Type B pancreatic cell (in vitro differentiated cells): ENCODE measurements around the gene CDK5. TPM values are rescaled to one million over a fixed set of nuclear protein-coding genes. Genes with fewer than 3 reads are reported as not detected.

Experiments
- DNase-seq: peaks from one replicate; pipeline ENCODE4 v3.0.0; 2021; ENCODE audit warnings: mixed read lengths; ENCODE audit not compliant: unreplicated experiment; ENCODE audit errors: extremely low spot score
- H3K27ac Mint-ChIP-seq: 2 replicates; pipeline ENCODE4 v1.8.0; 2021; ENCODE audit warnings: mild to moderate bottlenecking, mixed read lengths
- H3K27me3 Mint-ChIP-seq: 2 replicates; pipeline ENCODE4 v1.8.0; 2021; ENCODE audit warnings: mixed read lengths
- H3K36me3 Mint-ChIP-seq: 2 replicates; pipeline ENCODE4 v1.8.0; 2021; ENCODE audit warnings: mixed read lengths
- H3K4me1 Mint-ChIP-seq: one replicate; pipeline ENCODE4 v1.8.0; 2021; ENCODE audit warnings: mixed read lengths; ENCODE audit not compliant: unreplicated experiment
- H3K4me3 Mint-ChIP-seq: 2 replicates; pipeline ENCODE4 v1.8.0; 2021; ENCODE audit warnings: mild to moderate bottlenecking, mixed read lengths
- H3K9me3 Mint-ChIP-seq: 2 replicates; pipeline ENCODE4 v1.8.0; 2021; ENCODE audit warnings: mixed read lengths
- CTCF ChIP-seq: fragments of 200-600 bp; sonication (generic); conservative IDR thresholded peaks from 2 replicates; pipeline ENCODE4 v1.5.0; 2021; ENCODE audit warnings: antibody characterized with exemption, mild to moderate bottlenecking
- total RNA-seq: library from RNA; stranded (reverse); gene quantifications from 2 replicates; pipeline ENCODE4 v1.2.1, GENCODE V29; 2021; ENCODE audit warnings: low replicate concordance

Gene CDK5
- total RNA-seq, 1 donor from 2014 or later, result 20.5 TPM

- Mint-ChIP-seq H3K4me1 (peaks cover 33% of the 10 kb centered on the region), H3K4me3 (peak within 1 kb of the TSS; percentile 91), H3K9me3 (no peaks in the 10 kb centered on the region), H3K27ac (peak within 1 kb of the TSS; percentile 81), H3K27me3 (no peaks in the 10 kb centered on the region), H3K36me3 (peaks cover 7% of the 10 kb centered on the region)
- TF ChIP-seq CTCF, result no peak
- peak; percentile 89 for DNase-seq
These were observed 28.3 kb upstream of the CDK5 start, which contains the start of gene AGAP3 for GRCh38 chr7:151085691-151086620. Gene AGAP3 (plus strand): TSS chr7:151086475. CDS start chr7:151086742, 267 bp downstream.

DNA sequence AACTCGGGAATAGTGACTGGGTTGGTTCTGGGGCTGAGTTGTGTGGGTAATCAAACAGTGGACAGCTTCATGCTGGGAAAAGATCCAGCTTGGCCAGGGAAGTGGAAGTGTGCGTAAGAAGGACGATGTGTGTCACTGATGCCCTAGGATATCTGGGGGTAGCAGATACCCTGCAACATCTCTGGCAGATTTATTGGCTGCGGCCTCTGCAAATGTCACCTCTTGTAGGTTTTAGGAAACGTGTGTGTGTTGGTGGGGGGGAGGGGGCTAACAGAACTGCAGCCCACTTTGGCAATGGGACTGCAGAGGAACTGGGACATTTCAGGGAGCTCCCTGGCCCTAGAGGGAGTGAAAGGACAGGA lies 27.6 kb upstream of the CDK5 start:
- no peak for TF ChIP-seq CTCF
- Mint-ChIP-seq H3K36me3 (peaks cover 7% of the 10 kb centered on the region), H3K9me3 (no peaks in the 10 kb centered on the region), H3K4me3 (peak overlapping the region; percentile 85), H3K27ac (peak overlapping the region; percentile 81), H3K27me3 (no peaks in the 10 kb centered on the region), H3K4me1 (peaks cover 33% of the 10 kb centered on the region)
- no peak for DNase-seq

- no peak for TF ChIP-seq CTCF
- Mint-ChIP-seq H3K27me3 (no peaks in the 10 kb centered on the region), H3K36me3 (no peaks in the 10 kb centered on the region), H3K9me3 (no peaks in the 10 kb centered on the region), H3K4me1 (peaks cover 31% of the 10 kb centered on the region), H3K27ac (peak overlapping the region; percentile 26), H3K4me3 (peak overlapping the region; percentile 85)
- no peak for DNase-seq
These were observed 26.1 kb upstream of the CDK5 start for GRCh38 chr7:151083824-151084160.

GRCh38 chr7:151083071-151083823 lies 25.6 kb upstream of the CDK5 start, which contains the start of gene TMUB1:
Gene TMUB1 (minus strand): TSS chr7:151083493. CDS start chr7:151082563, 930 bp downstream.
- peak within 1 kb of the TSS; percentile 93 for H3K4me3 Mint-ChIP-seq
- H3K36me3 Mint-ChIP-seq, result no peaks in the 10 kb centered on the region
- peak; percentile 84 for DNase-seq
- no peaks in the 10 kb centered on the region for H3K27me3 Mint-ChIP-seq
- H3K9me3 Mint-ChIP-seq, result no peaks in the 10 kb centered on the region
- peaks cover 31% of the 10 kb centered on the region for H3K4me1 Mint-ChIP-seq
- TF ChIP-seq CTCF, result no peak
- peak within 1 kb of the TSS; percentile 85 for H3K27ac Mint-ChIP-seq

DNA sequence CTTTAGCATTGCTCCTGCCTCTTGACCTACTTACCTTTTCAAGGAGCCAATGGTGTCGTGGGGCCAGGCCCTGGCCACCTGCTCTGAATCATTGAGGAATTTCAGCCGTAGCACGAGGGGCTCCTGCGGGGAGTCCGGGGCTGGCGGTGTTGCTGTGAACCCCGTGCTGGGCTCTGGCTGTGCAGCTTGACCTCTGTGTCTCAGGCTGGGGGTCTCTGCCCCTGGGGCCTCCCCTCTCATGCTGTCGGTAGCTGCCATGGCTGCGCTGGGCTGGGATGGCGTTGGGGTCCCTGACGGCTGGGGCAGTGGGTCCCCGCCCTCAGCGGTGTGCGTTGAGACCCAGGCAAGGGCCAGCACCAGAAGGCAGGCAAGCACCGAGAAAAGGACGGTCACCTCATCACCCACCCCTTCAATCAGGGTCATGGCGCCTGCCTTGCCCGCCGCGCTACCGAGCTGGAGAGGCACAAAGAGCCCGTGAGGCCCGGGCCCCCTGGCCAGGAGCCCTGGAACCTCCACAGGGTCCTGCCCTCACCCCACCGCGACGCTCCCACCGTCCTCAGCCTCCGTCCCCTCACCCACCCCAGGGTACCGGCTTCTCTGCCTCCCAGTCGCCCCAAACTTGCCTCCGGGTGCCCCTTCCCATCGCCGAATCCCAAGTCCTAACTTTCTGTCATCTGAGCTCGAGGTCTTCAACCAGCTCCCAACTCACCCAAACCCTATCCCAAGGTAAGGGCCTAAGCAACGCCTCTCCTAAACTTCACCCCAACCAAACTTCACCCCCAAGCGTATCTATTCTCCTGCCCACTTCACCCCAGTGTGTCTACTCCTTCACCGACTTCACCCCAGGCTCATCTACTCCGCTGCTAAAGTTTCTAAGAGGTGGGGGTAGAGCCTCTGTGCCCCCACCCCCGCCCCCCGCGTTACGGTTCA lies 24.7 kb upstream of the CDK5 start:
- Mint-ChIP-seq H3K36me3 (no peaks in the 10 kb centered on the region), H3K27me3 (no peaks in the 10 kb centered on the region), H3K9me3 (no peaks in the 10 kb centered on the region), H3K27ac (peak overlapping the region; percentile 85), H3K4me1 (peaks cover 32% of the 10 kb centered on the region), H3K4me3 (peak overlapping the region; percentile 93)
- no peak for DNase-seq
- TF ChIP-seq CTCF, result no peak
